HG02938 (cell line): ENCODE data around the gene SCP2.

Experiments used
- ATAC-seq: cut with Tn5 transposase; IDR thresholded peaks from one replicate; pipeline ENCODE4 v1.9.1; 2021; ENCODE audit warnings: mild to moderate bottlenecking, moderate library complexity; ENCODE audit not compliant: unreplicated experiment

Gene SCP2

GRCh38 chr1:53026254-53026653 lies 99.2 kb downstream of the SCP2 start:
- no peak for ATAC-seq

GRCh38 chr1:53031732-53032131 lies 104.7 kb downstream of the SCP2 start:
- ATAC-seq, result no peak

- ATAC-seq, result no peak
These were observed 110.1 kb downstream of the SCP2 start for GRCh38 chr1:53037159-53037558.

GRCh38 chr1:53038566-53038965 lies 111.5 kb downstream of the SCP2 start:
- no peak for ATAC-seq

GRCh38 chr1:53043271-53043670 lies 116.2 kb downstream of the SCP2 start:
- ATAC-seq, result no peak

- no peak for ATAC-seq
These were observed 117.8 kb downstream of the SCP2 start for GRCh38 chr1:53044926-53045325.

- ATAC-seq, result no peak
These were observed 119.9 kb downstream of the SCP2 start for GRCh38 chr1:53046930-53047329.

- ATAC-seq, result no peak
These were observed 121.0 kb downstream of the SCP2 start for GRCh38 chr1:53047737-53048736.

GRCh38 chr1:53048960-53049573 lies 122.0 kb downstream of the SCP2 start:
- ATAC-seq, result no peak

GRCh38 chr1:53049574-53049967 lies 122.5 kb downstream of the SCP2 start:
- no peak for ATAC-seq

GRCh38 chr1:53050310-53050709 lies 123.2 kb downstream of the SCP2 start:
- ATAC-seq, result no peak

GRCh38 chr1:53051676-53052075 lies 124.6 kb downstream of the SCP2 start:
- no peak for ATAC-seq

GRCh38 chr1:53057127-53057526 lies 130.1 kb downstream of the SCP2 start:
- ATAC-seq, result no peak

GRCh38 chr1:53060579-53060978 lies 133.5 kb downstream of the SCP2 start:
- ATAC-seq, result no peak

- no peak for ATAC-seq
These were observed 134.2 kb downstream of the SCP2 start for GRCh38 chr1:53061123-53061858.

- ATAC-seq, result no peak
These were observed 135.0 kb downstream of the SCP2 start, which contains the start of gene PODN for GRCh38 chr1:53061859-53062707. Gene PODN (plus strand): TSS chr1:53062213. CDS start chr1:53069856, 7,643 bp downstream.

GRCh38 chr1:53062708-53063591 lies 135.9 kb downstream of the SCP2 start:
- ATAC-seq, result no peak

- ATAC-seq, result no peak
These were observed 136.9 kb downstream of the SCP2 start for GRCh38 chr1:53063744-53064515.

GRCh38 chr1:53065391-53065790 lies 138.3 kb downstream of the SCP2 start:
- no peak for ATAC-seq
